Suprapubic skin (tissue), 3 donors: Measurements from ENCODE around the gene DIP2C.
"Not testable (repeated sequence)": the region's sequence is repeated elsewhere in the genome, so short reads cannot be mapped to it uniquely, and the experiment has no call there.

Experiments used
- EP300 ChIP-seq: sonication (generic); formaldehyde crosslinking; IDR thresholded peaks from one replicate; pipeline ENCODE4 v1.6.1; 2017; ENCODE audit warnings: antibody characterized with exemption
- TF ChIP-seq, protein P1 (sequence below), 2 donors: fragments of 200-600 bp in 1 of 2; fragments of 450-650 bp in 1 of 2; sonication (generic) in 1 of 2; IDR thresholded peaks; one replicate each; pipeline ENCODE4 v1.5.1; 2016 to 2019; ENCODE audit warnings: antibody characterized with exemption in 2 of 2, mild to moderate bottlenecking in 1 of 2, moderate library complexity in 1 of 2

GRCh38 chr10:610642-611305, 78.7 kb downstream of the DIP2C start:
- TF ChIP-seq, protein P1, sequence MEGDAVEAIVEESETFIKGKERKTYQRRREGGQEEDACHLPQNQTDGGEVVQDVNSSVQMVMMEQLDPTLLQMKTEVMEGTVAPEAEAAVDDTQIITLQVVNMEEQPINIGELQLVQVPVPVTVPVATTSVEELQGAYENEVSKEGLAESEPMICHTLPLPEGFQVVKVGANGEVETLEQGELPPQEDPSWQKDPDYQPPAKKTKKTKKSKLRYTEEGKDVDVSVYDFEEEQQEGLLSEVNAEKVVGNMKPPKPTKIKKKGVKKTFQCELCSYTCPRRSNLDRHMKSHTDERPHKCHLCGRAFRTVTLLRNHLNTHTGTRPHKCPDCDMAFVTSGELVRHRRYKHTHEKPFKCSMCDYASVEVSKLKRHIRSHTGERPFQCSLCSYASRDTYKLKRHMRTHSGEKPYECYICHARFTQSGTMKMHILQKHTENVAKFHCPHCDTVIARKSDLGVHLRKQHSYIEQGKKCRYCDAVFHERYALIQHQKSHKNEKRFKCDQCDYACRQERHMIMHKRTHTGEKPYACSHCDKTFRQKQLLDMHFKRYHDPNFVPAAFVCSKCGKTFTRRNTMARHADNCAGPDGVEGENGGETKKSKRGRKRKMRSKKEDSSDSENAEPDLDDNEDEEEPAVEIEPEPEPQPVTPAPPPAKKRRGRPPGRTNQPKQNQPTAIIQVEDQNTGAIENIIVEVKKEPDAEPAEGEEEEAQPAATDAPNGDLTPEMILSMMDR (IDR thresholded peaks at IDR 0.05), result not testable (repeated sequence)
- not testable (repeated sequence) for TF ChIP-seq EP300
